GM18873 (cell line): ENCODE results near the gene LAPTM4A.
"Not testable (repeated sequence)": the region's sequence is repeated elsewhere in the genome, so short reads cannot be mapped to it uniquely, and the experiment has no call there.

Source experiments
- ATAC-seq: cut with Tn5 transposase; IDR thresholded peaks from one replicate; pipeline ENCODE4 v1.9.1; 2021; ENCODE audit warnings: mild to moderate bottlenecking, moderate library complexity, moderate number of reproducible peaks; ENCODE audit not compliant: unreplicated experiment, low FRiP score

The LAPTM4A gene

GRCh38 chr2:20077411-20077940 is 26.0 kb upstream of the LAPTM4A start:
- ATAC-seq, result no peak

DNA sequence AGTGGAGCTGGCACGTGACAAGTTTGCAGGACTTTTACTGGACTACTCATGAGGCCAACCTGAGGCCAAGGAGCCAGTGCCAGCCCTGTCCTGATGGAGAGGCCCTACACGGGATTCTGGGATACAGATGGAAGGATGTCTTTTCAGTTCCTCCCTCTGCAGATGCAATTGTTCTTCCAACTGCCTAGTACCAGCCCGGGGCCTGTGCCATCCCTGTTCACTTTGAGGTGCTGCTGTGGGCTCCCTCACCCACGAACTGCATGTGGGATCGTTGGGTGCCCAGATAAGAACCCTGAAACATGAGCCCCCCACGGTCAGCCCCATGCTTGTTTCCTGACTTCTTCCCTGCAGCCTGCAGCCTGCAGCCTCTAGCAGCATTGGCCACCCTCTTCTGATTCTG is 25.3 kb upstream of the LAPTM4A start:
- ATAC-seq, result no peak

- ATAC-seq, result no peak
Measured at GRCh38 chr2:20074901-20075300, 23.5 kb upstream of the LAPTM4A start.

GRCh38 chr2:20074046-20074648 is 22.7 kb upstream of the LAPTM4A start:
- not testable (repeated sequence) for ATAC-seq

- no peak for ATAC-seq
Measured at GRCh38 chr2:20073460-20073859, 22.0 kb upstream of the LAPTM4A start.

GRCh38 chr2:20072436-20073158 is 21.2 kb upstream of the LAPTM4A start:
- ATAC-seq, result no peak

GRCh38 chr2:20071397-20072383 is 20.3 kb upstream of the LAPTM4A start:
- no peak for ATAC-seq

GRCh38 chr2:20069756-20070155 is 18.3 kb upstream of the LAPTM4A start:
- ATAC-seq, result no peak

DNA sequence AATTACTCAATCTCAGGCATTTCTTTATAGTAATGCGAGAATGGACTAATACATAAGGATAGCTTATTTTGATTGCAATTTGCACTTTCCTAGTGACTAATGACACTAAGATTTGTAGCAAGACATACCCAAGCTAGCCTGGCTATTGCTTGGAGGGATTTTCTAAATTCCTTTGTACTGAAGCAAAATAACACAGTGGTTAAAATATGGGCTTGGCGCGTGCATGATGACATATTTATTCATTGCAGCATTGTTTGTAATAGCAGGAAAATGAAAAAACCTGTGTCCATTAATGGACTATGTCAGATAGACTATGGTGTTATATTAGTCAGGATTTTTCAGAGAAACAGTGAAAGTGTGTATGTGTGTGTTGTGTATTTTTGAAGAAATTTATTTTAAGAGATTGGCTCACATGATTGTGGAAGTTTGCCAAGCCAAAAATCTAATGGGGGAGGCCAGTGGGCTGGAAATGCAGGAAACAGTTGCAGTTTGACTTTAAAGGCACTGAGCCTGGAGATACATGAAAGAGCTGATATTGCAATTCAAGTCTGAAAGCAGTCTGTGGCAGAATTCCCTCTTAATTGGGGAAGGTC is 16.7 kb upstream of the LAPTM4A start:
- ATAC-seq, result no peak

DNA sequence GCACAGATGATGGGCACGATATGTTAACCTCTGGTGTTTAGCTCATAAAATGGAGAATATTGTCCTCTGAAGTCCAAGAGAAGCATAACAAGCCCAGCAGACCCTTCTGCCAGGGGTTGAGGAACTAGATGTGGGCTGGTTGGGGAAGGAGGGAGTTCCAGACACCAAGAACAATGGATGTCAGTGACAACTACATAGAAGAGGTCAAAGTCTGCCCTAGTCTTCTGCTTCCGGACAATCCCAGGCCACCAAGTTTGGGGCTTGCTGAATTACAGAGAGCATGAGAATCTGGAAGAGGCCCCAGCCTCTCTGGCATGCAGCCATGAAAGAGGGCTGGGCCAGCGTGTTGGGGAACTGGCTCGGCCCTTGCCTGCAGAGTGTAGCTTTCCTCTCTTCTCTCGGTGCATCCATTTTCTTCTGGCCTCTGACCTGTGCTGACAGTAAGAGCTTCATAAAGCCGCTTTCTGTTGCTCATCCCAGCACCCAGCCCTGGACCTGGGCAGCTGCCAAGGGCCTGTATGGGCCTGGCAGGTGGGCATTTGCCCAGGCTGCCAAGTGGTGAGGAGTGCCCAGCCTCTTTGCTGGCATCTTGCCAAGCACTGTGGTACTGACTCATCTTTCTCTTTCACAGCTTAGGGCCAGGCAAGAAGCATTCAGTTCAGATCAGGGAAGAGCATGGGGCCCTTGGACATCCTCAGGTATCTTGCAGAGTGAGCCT is 14.6 kb upstream of the LAPTM4A start:
- no peak for ATAC-seq

- no peak for ATAC-seq
Measured at GRCh38 chr2:20064841-20065240, 13.4 kb upstream of the LAPTM4A start.

GRCh38 chr2:20064421-20064820 is 13.0 kb upstream of the LAPTM4A start:
- no peak for ATAC-seq

- no peak for ATAC-seq
Measured at GRCh38 chr2:20062615-20063545, 11.5 kb upstream of the LAPTM4A start.

DNA sequence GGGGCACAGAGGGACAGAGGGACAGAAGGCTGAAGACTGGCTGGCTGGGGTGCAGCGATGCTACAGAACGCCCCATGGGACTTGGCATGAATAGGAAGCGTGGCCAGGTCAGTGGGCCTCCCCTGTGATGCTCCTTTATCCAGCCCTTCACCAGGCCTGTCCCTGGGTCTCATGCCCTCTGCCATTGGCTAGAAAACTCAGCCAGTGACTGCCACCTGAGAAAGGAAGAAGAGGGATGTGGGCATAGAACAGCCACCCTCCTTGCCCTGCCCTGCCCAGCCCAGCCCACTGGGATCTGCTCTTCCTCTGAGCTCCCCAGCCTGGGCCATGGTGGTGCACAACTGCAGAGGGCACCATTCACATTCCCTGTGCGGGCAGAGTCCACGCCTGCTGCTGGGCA is 10.5 kb upstream of the LAPTM4A start:
- ATAC-seq, result no peak

GRCh38 chr2:20061476-20061875 is 10.0 kb upstream of the LAPTM4A start:
- ATAC-seq, result no peak

- ATAC-seq, result no peak
Measured at GRCh38 chr2:20060106-20060505, 8.7 kb upstream of the LAPTM4A start.

DNA sequence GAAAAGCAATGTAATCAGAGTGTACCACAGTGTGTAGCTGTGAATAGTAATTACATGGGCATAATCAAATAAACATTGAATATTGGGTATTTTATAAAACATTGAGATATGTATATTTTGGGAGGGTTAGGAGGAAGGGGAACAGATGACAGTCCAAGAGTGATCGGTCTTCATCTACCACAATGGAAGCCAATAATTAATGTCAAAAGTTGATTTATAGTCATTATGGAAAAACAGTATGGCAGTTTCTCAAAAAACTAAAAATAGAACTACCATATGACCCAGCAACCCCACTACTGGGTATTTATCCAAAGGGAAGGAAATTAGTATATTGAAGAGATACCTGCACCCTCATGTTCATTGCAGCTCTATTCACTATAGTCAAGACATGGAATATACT is 5.8 kb upstream of the LAPTM4A start:
- no peak for ATAC-seq

GRCh38 chr2:20054931-20055330 is 3.5 kb upstream of the LAPTM4A start:
- no peak for ATAC-seq

- no peak for ATAC-seq
Measured at GRCh38 chr2:20054119-20054518, 2.7 kb upstream of the LAPTM4A start.
